Right lobe of liver (tissue), 6 donors: Measurements from ENCODE around the gene MRPS6. TPM values are rescaled to one million over a fixed set of nuclear protein-coding genes. Genes with fewer than 3 reads are reported as not detected.

ENCODE experiments used
- ATAC-seq, 4 donors: fragments of 200-7000 bp; cut with Tn5 transposase; one replicate each; pipeline ENCODE4 v1.9.1; 2020; ENCODE audit warnings: mild to moderate bottlenecking in 4 of 4, moderate library complexity in 4 of 4
- DNase-seq, 3 donors: peaks; one replicate each; pipeline ENCODE4 v3.0.0-alpha.2; 2020
- H3K27ac ChIP-seq, 3 donors: fragments of 200-600 bp; one replicate each; pipeline ENCODE4 v1.8.0; 2022
- H3K27me3 ChIP-seq, 2 donors: fragments of 200-600 bp; one replicate each; pipeline ENCODE4 v1.8.0; 2022
- H3K36me3 ChIP-seq, 4 donors: fragments of 200-600 bp; sonication (generic) in 1 of 4; one replicate each; pipeline versions ENCODE4 v1.5.1 to v1.8.0; 2017 to 2022; ENCODE audit warnings: control low read depth in 1 of 4
- H3K4me1 ChIP-seq, 4 donors: fragments of 200-600 bp; sonication (generic) in 1 of 4; one replicate each; pipeline versions ENCODE4 v1.5.1 to v1.8.0; 2017 to 2022; ENCODE audit warnings: control low read depth in 1 of 4
- H3K4me3 ChIP-seq, 3 donors: fragments of 200-600 bp; one replicate each; pipeline ENCODE4 v1.8.0; 2022
- H3K9me3 ChIP-seq, 4 donors: fragments of 200-600 bp; sonication (generic) in 1 of 4; one replicate each; pipeline versions ENCODE4 v1.5.1 to v1.8.0; 2017 to 2022; ENCODE audit warnings: control low read depth in 1 of 4
- POLR2A ChIP-seq: fragments of 450-650 bp; IDR thresholded peaks from one replicate; pipeline ENCODE4 v1.6.1; 2017; ENCODE audit warnings: antibody characterized with exemption, mild to moderate bottlenecking
- WGBS: methylation state at CpG from one replicate; pipeline ENCODE4 v1.1.6; 2018; ENCODE audit warnings: low coverage, low lambda C conversion rate; ENCODE audit not compliant: insufficient coverage; ENCODE audit errors: missing lambda C conversion rate; 5-methylcytosine and 5-hydroxymethylcytosine counted together
- intact Hi-C, 2 donors: fragments of 100-400 bp; cut with DNase I; formaldehyde crosslinking; loops; one replicate each; pipeline versions ENCODE4 v1.11.2 to v1.14.1; 2022
- total RNA-seq, 6 experiments: library from RNA; depleted of rRNA in 2 of 6; stranded (reverse); fragments of >200 nt in 2 of 6; fragmentation: NEBNext Ultra II Directional in 3 of 6; extraction: Animal tissue kit (Norgen Biotek cat#: 25700) in 3 of 6; gene quantifications; one replicate each; pipeline versions ENCODE4 v1.1.0 to v1.2.4, GENCODE V29; 2016 to 2023
- TF ChIP-seq, protein P1 (sequence below), 4 donors: fragments of 200-600 bp in 3 of 4; fragments of 450-650 bp in 1 of 4; IDR thresholded peaks; one replicate each; pipeline versions ENCODE4 v1.5.1 to v1.8.0; 2016 to 2022; ENCODE audit warnings: antibody characterized with exemption in 4 of 4, mild to moderate bottlenecking in 2 of 4
- donor health status: DM: no; HTN: yes; CAD: no.
- donor health status: DM: no; HTN: no; CAD: no.
- donor health status: DM: no; HTN: no; CAD: no.
- donor health status: DM: no; HTN: yes; CAD: no.
- donor health status: DM: no; HTN: yes; CAD: no.

The MRPS6 gene
- total RNA-seq, 6 experiments from 2014 or later: 16.0 to 30.0 (median 24.5) TPM

- Histone ChIP-seq H3K36me3 (no peaks in the 10 kb centered on the region), H3K27me3 (no peaks in the 10 kb centered on the region), H3K4me1 (peaks cover 0 to 9% (median 0%) of the 10 kb centered on the region in 4 donors), H3K9me3 (no peaks in the 10 kb centered on the region), H3K27ac (no peak overlapping the region), H3K4me3 (no peak overlapping the region)
- TF ChIP-seq, protein P1, sequence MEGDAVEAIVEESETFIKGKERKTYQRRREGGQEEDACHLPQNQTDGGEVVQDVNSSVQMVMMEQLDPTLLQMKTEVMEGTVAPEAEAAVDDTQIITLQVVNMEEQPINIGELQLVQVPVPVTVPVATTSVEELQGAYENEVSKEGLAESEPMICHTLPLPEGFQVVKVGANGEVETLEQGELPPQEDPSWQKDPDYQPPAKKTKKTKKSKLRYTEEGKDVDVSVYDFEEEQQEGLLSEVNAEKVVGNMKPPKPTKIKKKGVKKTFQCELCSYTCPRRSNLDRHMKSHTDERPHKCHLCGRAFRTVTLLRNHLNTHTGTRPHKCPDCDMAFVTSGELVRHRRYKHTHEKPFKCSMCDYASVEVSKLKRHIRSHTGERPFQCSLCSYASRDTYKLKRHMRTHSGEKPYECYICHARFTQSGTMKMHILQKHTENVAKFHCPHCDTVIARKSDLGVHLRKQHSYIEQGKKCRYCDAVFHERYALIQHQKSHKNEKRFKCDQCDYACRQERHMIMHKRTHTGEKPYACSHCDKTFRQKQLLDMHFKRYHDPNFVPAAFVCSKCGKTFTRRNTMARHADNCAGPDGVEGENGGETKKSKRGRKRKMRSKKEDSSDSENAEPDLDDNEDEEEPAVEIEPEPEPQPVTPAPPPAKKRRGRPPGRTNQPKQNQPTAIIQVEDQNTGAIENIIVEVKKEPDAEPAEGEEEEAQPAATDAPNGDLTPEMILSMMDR (IDR thresholded peaks at IDR 0.05): no peak
- no peak for TF ChIP-seq POLR2A
- no peak for DNase-seq
- no peak for ATAC-seq
- WGBS: 97% methylated on average over 7 of the region's 7 CpGs
- intact Hi-C loops: no loop called here
Measured at GRCh38 chr21:34109075-34109474, 35.7 kb downstream of the MRPS6 start.

GRCh38 chr21:34110594-34111202 lies 37.3 kb downstream of the MRPS6 start:
- Histone ChIP-seq H3K27ac (no peak overlapping the region), H3K36me3 (no peaks in the 10 kb centered on the region), H3K9me3 (no peaks in the 10 kb centered on the region), H3K4me3 (no peak overlapping the region), H3K4me1 (peaks cover 0 to 9% (median 0%) of the 10 kb centered on the region in 4 donors), H3K27me3 (no peaks in the 10 kb centered on the region)
- DNase-seq (no peak), ATAC-seq (no peak)
- WGBS: 51% methylated on average over 6 of the region's 8 CpGs
- intact Hi-C loops: no loop called here
- TF ChIP-seq, protein P1 (IDR thresholded peaks at IDR 0.05): no peak
- no peak for TF ChIP-seq POLR2A

DNA sequence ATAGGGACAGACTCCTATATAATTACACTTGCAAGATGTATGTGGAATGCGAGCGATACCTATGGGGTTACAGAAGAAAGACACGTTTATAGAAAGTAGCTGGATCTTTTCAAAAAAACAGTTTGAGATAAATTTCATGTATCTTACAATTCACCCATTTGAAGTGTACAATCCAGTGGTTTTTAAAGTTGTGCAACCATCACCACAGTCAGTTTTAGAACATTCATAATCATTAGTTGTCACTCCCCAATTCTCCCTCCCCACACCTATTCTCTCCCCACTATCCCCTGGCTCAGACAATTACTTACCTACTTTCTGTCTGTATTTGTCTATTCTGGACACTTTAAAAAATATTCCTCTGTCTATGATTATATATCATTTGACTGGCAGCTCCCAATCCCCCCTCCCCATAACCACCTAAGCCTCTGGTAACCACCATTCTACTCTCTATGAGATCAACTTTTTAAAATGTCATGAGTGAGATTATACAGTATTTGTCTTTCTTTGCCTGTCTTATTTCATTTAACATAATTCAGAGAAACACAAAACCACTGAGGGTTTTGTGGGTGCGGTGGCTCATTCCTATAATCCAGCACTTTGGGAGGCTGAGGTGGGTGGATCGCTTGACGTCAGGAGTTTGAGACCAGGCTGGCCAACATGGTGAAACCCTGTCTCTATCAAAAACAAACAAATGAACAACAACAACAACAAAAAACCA lies 39.1 kb downstream of the MRPS6 start:
- DNase-seq (no peak), ATAC-seq (no peak)
- Histone ChIP-seq H3K27ac (no peak overlapping the region), H3K4me3 (no peak overlapping the region), H3K4me1 (peaks cover 0 to 13% (median 0%) of the 10 kb centered on the region in 4 donors), H3K9me3 (no peaks in the 10 kb centered on the region), H3K36me3 (no peaks in the 10 kb centered on the region), H3K27me3 (no peaks in the 10 kb centered on the region)
- intact Hi-C loops: no loop called here
- TF ChIP-seq, protein P1 (IDR thresholded peaks at IDR 0.05): no peak
- no peak for TF ChIP-seq POLR2A
- 85% methylated on average over 6 of the region's 6 CpGs for WGBS

DNA sequence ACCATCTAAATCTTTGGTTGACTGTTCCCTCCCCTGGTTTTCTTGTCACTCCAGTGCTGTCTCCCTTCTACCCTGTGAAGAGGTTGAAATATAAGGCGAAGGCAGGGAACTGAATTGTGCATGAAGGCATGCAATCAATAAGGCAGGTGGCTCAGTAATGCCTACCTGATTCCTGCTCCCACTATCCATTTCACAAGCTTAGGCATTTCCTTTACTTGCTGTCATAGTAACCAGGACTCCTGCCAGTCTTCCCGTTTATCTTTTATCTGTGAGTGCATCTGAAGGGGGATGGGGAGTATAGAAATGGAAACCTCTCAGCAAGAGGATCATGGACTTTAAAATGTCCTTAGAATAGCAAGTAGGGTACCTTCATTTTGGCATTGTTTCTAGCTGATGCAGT lies 40.5 kb downstream of the MRPS6 start:
- intact Hi-C loops: no loop called here
- WGBS: 43% methylated on average over 2 of the region's 2 CpGs
- H3K4me3 ChIP-seq: no peak overlapping the region
- peaks cover 0 to 13% (median 0%) of the 10 kb centered on the region in 4 donors for H3K4me1 ChIP-seq
- H3K27me3 ChIP-seq: no peaks in the 10 kb centered on the region
- H3K36me3 ChIP-seq: no peaks in the 10 kb centered on the region
- peak; percentile 50 to 75 (median 61) for ATAC-seq
- no peak for DNase-seq
- no peak overlapping the region for H3K27ac ChIP-seq
- TF ChIP-seq, protein P1 (IDR thresholded peaks at IDR 0.05): no peak
- no peak for TF ChIP-seq POLR2A
- H3K9me3 ChIP-seq: no peaks in the 10 kb centered on the region
